T follicular helper cell (primary cell): ENCODE measurements around the gene RBSN.
"Not testable (repeated sequence)": the region's sequence is repeated elsewhere in the genome, so short reads cannot be mapped to it uniquely, and the experiment has no call there.

Experiments used
- DNase-seq: peaks from one replicate; pipeline ENCODE4 v3.0.0-alpha.2; 2020; ENCODE audit warnings: low read depth
- total RNA-seq, 2 experiments: gene quantifications; one replicate each; lab custom pipeline; 2026; lab: John Stamatoyannopoulos, UW

Gene RBSN
- 16.5 to 39.7 reads per million in 2 experiments for total RNA-seq

DNA sequence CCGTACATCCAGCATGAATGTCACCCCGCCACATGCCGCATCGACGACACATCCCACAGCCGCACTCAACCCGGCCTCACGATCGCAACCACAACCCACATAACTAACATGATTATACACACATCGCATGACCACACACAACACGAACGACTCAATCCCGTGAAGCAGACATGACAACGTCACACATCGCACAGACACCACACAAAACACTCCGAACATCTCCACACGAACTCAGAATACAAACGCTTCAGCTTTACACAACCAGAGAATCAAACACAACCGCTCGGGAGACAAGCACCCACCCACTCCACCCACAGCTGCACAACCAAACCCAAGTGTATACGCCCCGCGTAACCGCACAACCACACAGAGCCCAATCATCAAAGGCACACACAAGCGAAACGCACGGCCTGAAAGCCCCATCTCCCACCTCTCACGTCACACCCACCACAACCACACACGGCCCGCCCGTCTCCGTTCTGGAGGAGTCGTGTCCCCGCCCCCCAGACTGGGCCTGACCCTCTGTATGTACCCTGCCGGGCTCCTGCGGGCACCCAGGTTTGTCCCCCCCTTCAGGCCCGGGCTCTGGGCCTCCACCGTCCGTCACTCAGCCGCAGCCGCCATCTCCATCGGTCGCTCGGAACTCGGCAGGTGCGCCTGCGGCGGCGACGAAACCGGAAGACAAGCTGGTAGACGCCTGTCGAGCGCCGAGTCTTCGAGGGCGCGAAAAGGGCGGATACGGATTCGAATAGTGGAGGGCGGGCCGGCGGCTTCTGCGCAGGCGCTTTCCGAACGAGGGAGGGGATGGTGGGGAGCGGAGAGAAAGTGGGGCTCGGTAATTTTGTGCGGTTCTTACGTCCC is at the start of gene RBSN:
TSS of gene RBSN (minus strand) at position 646 of the 861 bp plus-strand sequence. CDS start 3,028 bp downstream, outside the sequence.
- DNase-seq = peak; percentile 94

- DNase-seq = no peak
Measured at GRCh38 chr3:15148614-15149013, 49.7 kb upstream of the RBSN start.

GRCh38 chr3:15136885-15137284 is 37.9 kb upstream of the RBSN start:
- DNase-seq = not testable (repeated sequence)

- not testable (repeated sequence) for DNase-seq
Measured at GRCh38 chr3:15134968-15135367, 36.0 kb upstream of the RBSN start.

DNA sequence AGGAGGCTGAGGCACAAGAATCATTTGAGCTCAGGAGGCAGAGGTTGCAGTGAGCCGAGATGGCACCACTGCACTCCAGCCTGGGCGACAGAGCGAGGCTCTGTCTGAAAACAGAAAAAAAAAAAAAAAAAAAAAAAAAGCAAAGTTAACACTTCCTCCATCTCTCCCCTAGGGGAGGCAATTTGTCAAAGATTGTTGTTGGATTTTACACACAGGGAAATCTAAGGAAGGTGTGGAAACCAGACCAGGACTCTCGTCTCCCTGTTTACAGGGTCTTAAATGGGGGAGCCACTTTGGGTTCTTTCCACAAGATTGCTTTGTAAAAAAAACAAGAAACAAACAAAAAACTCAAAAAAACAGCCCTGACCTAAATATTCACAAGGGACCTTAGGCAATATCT is 29.5 kb upstream of the RBSN start:
- DNase-seq = not testable (repeated sequence)

DNA sequence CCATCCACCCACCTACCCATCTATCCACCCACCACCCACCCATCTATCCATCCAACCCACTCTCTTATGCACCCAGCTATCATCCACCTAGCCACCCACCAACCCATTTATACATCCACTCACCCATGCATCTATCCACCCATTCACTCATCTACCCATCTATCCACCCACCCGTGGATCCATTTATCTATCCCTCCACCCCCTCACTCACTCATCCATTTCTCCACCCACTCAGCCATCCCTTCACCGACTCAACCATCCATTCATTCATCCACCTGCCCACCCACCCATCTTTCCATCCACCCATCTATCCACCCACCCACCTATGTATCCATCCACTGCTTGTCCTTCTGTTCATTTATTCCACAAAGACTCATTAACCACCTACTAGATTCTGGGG is 28.0 kb upstream of the RBSN start:
- not testable (repeated sequence) for DNase-seq

- DNase-seq = no peak
Measured at GRCh38 chr3:15122398-15122797, 23.4 kb upstream of the RBSN start.

- no peak for DNase-seq
Measured at GRCh38 chr3:15121936-15122335, 23.0 kb upstream of the RBSN start.

DNA sequence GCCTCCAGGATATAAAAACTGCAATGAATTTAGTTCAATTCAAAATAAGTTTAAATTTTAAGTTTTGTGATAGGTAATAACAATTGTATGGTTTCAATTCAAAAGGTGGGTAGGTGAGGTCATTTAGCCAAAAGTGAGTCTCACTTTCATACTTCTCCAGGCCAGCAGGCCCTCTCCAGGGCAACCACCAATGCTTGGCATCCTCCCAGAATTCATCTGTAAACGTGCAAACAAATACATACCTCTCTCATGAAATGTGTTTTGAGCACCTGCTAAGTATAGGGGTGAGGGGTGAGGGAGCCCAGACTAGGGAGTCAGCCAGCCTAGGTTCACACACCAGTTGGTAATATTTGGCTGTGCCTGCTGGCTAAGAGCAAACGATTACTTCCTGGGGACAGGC is 22.0 kb upstream of the RBSN start:
- DNase-seq = no peak

GRCh38 chr3:15117011-15117410 is 18.1 kb upstream of the RBSN start:
- no peak for DNase-seq

GRCh38 chr3:15116032-15116669 is 17.2 kb upstream of the RBSN start:
- no peak for DNase-seq

GRCh38 chr3:15114466-15115358 is 15.8 kb upstream of the RBSN start:
- no peak for DNase-seq

GRCh38 chr3:15113884-15114283 is 14.9 kb upstream of the RBSN start:
- DNase-seq = no peak

DNA sequence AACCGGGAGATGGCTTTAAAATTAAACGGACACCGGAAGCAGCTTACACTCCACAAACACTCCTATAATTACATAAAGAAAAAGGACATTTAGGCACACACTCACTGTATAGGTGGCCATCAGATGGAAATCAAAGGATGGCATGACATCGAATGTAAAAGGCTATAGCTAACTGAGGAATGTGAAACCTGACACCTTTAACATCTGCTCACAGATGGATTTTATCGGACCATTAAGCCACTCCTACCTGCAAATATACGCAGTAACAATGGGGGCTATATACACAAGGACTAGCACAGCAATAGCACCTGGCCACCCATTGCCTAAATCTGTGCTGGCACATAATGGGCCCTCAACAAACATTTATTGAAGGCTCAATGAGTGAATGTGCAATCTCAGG is 14.5 kb upstream of the RBSN start:
- no peak for DNase-seq

GRCh38 chr3:15112011-15112410 is 13.1 kb upstream of the RBSN start:
- no peak for DNase-seq

DNA sequence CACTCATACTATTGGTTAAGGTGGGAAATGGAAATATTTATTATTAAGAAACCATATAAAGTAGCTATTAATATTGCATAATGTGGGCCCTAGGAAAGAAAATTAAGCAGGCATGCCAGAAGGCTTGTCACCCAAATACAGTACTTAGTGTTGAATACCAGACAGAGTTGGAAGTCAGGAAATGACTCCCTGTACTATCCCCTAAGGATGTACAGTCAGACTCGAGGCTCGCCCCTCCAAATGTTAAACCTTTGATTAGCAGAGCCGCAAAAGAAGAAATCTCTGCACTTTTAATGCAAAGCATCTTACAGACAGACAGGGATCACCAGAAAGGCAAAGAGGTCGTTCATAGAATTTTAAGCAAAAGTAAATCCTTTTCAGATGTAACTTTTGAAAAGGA is 11.3 kb upstream of the RBSN start:
- no peak for DNase-seq

- DNase-seq = no peak
Measured at GRCh38 chr3:15108869-15109268, 9.9 kb upstream of the RBSN start.

GRCh38 chr3:15108082-15108545 is 9.2 kb upstream of the RBSN start:
- peak; percentile 58 for DNase-seq

DNA sequence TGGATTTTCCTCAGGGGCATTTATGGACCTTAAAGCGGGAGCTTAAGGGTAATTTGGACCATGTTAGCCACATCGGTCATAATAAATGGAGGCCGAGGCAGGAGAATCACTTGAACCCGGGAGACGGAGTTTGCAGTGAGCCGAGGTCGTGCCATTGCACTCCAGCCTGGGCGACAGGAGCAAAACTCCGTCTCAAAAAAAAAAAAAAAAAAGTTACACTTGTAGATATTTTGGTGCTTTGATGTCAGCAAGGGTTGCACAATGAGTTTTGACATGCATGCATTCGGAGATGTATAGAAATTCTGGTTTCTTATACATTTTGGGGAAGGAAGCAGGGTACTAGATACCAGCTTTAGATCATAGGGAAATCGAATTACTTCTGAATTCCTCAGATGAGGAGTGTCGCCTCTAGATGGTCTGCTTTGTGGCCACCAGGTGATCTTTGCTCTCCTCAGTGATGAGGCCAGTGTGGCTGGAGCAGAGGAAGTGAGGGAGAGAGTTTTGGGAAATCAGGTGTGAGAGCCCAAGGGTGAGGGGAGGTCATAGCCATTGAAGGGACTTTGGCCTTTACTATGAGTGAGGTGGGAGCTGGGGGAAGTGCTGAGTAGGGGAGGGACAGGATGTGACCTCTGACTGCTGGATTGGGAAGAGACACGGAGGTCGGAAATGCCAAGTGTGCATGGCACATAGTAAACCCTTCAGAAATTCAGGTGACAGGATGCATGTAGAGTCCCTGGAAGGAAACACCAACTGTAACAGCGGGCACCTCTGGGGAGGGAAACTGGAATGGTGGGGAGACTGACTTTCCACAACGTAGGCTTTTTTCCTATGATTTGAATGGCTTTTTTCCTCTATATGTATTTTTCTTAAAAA is 8.4 kb upstream of the RBSN start:
- no peak for DNase-seq

GRCh38 chr3:15102836-15103235 is 3.9 kb upstream of the RBSN start:
- DNase-seq = no peak

DNA sequence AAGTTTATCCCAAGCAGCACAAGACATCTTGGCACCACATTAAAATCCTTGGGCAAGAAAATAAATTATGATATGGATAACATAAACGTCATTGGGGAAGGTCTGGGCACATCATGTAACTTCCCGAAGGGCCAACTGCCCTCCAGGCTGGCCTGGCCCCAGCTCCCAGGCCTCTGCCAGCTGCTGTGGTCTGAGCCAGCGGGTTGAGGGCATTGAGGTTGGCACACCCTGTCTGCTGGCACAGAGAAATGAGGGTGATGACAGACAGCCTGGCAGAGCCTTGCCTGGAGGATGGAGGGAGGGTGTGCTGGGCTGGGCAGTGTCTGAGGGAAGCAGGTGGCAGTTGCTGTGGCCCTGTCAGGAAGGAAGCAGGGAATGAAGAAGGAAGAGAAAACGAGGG is 3.3 kb upstream of the RBSN start:
- no peak for DNase-seq
